HG02623 (cell line): Measurements from ENCODE around the gene NR4A1.
A peak's percentile ranks its signal among the peaks of the same experiment; 100 is the strongest.

ENCODE experiments used
- ATAC-seq: cut with Tn5 transposase; IDR thresholded peaks from one replicate; pipeline ENCODE4 v1.9.1; 2021; ENCODE audit warnings: moderate library complexity; ENCODE audit not compliant: unreplicated experiment

NR4A1 gene

GRCh38 chr12:52018433-52019112, 32.7 kb upstream of the NR4A1 start:
- ATAC-seq: no peak

DNA sequence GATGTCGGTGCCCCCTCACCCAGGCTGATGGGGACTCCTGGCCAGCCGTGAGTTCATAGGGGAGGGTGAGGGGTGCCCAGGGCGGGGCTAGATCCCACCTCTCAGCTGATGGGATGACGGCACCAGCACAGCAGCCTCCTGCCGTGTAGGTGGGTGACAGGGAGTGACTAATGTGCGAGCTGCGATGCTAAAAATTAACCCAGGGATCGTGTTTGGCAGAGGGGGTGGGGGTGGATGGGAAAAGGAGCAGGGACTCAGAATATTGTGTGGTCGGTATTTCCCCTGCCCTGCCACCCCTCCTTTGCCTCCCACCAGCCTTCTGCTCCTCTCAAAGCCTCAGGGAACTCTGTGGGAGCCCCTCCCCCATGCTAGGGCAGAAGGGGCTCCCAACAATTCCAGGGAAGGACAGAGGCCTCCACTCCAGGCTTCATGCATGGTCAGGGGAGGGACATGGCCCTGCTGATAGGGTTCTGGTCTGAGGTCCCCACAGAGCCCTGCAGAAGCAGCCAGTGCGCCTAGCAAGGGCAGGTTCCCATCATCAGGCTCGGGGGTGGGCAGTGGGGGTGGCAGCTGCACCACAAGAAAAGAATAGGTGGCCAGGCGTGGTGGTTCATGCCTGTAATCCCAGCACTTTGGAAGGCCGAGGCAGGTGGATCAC, 32.0 kb upstream of the NR4A1 start:
- no peak for ATAC-seq

DNA sequence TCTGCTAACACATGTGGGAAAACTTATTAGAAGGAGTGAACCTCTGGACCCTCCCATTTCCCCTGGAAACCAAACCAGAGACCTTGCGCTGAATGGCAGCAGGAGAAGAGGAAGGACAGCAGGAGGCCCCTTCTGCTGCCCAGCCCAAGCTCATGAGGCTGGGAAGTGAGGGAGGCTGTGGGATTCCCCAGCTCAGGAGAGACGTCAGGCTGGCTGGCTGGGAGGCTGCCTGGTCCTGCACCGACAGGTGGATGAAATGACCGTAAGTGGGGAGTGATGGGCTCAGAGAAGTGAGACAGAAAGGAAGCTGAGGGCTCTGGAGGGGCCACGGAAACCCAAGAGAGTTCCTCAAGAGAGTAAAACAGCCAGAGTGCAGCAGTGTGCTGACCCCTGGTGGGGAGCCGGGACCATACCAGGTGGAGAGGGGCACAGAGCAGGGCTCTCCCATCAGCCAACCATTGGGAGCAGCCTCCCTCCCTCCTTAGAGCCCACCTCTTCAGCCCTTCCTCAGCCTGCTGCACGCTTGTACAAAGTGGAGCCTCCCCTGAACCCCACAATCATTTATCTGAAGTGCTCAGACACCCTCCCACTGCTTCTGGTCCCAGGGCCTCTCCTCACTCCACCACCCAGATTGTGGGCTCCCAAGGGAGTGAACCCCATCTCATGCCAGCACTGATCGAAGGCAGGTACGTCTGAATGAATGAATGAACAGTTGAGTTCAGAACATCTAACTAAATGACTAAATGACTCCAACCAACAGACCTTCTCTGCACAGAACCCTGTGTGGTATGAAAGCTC, 30.5 kb upstream of the NR4A1 start:
- no peak for ATAC-seq

DNA sequence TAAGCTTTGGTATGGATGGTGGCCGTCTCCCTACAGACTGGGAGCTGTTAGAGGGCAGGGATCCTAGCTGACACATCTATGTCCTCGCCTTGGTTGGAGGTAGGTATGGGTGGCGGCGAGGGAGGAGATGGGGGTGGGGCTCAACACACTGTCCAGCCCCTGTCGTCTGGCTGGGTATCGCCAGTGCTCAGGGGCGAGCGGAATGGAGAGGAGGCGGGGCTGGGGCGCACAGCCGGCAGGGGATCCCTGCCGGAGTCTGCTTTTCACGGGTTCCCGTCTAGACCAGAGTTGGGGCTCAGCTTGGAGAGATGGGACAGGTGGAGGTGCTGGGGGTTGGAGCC, 28.4 kb upstream of the NR4A1 start:
- no peak for ATAC-seq

- ATAC-seq: peak; percentile 38
These were observed 27.9 kb upstream of the NR4A1 start for GRCh38 chr12:52023182-52023975.

DNA sequence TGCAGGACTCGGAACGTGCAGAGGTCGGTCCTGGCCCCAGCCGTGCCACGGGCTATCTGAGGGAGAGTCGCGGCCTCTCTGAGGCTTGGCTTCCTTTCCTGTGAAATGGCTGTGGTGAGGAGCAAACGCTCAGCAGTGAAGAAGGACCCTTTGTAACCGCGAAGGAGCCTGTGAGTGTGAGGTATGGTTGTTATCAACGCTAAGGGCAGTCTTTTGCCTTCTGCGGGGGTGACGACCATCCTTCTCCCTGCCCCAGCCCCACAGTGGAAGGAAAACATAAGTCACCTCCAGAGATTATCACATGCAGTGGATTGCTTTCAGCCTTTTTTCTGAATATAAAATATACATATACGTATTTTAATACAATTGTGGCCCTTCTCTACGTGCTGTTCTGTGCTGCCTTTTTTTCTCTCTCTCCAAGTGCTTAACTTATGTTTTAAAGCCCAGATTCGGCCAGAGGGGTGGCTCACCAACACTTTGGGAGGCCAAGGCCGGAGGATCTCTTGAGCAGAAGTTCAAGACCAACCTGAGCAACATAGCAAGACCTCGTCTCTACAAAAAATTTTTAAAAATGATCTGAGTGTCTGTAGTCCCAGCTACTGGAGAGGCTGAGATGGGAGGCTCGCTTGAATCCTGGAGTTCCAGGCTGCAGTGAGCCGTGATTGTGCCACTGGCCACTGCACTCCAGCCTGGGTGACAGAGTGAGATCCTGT, 27.1 kb upstream of the NR4A1 start:
- ATAC-seq: no peak

DNA sequence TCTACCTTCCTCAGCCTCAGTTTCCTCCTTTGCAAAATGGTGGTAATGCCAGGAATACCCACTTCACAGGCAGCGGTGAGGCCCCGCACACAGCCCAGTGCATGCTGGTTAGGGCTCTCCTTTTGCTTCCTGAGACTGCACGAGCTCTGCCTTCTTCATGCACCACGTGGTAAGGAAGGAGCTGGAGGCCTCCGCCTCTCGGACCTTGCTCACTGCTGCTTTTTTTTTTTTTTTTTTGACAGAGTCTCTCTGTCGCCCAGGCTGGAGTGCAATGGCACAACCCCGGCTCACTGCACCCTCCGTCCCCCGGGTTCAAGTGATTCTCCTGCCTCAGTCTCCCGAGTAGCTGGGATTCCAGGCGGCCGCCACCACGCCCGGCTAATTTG, 26.4 kb upstream of the NR4A1 start:
- no peak for ATAC-seq

DNA sequence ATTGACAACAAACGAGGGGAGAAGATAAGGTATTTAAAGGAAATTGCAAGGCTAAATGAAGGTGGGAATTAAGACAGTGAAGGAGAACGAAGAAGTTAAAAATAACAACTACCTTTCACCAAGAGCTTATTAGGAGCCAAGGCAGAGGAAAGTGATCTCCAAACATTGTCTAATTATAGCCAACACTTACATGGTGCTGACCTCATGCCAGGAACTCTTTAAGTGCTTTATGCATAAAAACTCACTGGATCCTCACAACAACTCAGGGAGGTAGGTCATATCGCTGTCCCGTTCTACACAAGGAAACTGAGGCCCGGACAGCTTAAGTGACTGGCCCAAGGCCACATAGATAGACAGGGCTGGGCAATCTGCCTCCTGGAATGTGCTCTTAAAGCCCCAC, 25.0 kb upstream of the NR4A1 start:
- no peak for ATAC-seq

GRCh38 chr12:52027085-52027843, 24.0 kb upstream of the NR4A1 start:
- ATAC-seq: no peak

DNA sequence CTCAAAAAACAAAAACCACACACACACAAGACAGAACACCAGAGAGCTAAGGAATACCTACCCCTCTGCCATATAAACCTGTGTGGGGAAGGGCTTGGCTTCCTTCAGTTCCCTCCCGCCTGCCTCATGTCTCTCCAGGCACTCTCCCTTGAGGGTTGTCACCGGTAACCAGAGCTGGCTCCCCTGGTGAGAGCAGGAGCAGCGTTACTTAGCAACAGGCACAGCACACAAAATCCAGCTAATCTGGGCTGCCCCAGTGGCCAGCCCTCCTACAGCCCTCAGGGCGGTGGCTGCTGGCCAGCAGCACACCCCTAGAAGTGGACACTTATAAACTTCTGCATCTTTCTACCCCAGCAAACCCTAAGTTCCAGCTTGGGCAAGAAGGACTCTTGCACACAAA, 21.6 kb upstream of the NR4A1 start:
- ATAC-seq: no peak

DNA sequence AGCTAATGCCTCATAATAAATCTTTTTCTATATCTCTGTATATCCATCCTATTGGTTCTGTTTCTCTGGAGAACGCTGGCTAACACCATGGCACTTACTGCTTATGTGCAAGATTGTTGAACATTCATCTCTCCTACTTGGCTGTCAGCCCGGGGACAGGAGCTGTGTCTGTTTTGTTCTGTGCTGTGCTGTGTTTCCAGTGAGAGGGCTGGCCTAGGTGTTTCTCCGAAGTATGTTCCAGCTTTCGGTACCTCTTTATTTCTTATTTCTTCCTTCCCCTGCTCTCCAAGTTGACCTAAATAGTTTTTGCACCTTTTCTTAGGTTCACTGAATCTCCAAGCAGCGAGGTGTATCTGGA, 18.8 kb upstream of the NR4A1 start:
- no peak for ATAC-seq

DNA sequence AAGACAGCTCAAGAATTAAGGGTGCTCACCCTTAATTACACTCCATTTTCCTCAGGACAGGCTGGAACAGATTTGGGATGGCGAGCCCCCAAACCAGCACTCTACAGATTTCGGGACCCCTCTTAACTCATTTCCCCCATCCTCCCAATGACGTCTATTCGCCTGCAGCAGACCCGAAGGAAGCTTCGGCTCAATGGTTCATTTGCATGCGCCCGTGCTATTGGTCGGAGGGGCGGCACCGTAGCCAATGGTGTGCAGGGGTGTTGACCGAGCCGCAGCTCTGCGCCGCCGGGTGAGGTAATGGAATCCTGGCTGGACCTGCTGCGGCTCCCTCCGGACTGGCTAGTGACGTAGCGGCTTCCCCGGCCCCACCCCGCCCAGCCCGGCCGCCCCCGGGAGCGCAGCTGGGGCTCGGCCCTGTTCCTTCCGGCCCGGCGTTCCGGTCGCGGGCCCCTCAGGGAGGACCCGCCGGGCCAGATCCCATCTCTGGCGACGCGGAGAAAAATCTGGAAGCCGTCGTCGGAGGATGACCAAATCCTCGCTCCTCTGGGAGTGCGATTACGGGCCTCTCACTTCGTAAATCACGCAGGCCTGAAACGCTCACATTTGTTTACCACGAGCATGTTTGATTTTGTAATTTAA, 18.3 kb upstream of the NR4A1 start:
- ATAC-seq: peak; percentile 94

GRCh38 chr12:52033446-52034140, 17.6 kb upstream of the NR4A1 start:
- ATAC-seq: no peak

DNA sequence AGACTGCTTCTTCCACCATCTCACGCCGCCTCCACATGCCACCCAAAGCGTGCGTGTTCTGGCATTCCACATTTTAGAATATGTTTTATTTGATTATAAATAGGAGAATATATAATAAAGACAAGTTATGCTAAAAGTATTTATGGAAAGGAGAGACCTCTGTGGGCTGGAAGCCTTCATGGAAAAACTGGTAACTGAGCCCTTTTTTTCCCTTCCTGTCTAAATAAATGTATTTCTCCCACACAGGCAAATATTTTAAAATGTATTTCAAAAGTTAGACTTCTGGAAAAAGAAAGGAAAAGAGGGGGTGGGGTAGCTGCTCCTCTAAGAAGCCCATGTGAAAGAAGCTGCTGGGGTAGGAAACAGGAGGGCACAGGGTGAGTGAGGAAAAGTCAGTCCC, 16.1 kb upstream of the NR4A1 start:
- no peak for ATAC-seq

- ATAC-seq: no peak
These were observed 15.3 kb upstream of the NR4A1 start for GRCh38 chr12:52035926-52036325.

- peak; percentile 34 for ATAC-seq
These were observed 14.6 kb upstream of the NR4A1 start for GRCh38 chr12:52036587-52037171.

DNA sequence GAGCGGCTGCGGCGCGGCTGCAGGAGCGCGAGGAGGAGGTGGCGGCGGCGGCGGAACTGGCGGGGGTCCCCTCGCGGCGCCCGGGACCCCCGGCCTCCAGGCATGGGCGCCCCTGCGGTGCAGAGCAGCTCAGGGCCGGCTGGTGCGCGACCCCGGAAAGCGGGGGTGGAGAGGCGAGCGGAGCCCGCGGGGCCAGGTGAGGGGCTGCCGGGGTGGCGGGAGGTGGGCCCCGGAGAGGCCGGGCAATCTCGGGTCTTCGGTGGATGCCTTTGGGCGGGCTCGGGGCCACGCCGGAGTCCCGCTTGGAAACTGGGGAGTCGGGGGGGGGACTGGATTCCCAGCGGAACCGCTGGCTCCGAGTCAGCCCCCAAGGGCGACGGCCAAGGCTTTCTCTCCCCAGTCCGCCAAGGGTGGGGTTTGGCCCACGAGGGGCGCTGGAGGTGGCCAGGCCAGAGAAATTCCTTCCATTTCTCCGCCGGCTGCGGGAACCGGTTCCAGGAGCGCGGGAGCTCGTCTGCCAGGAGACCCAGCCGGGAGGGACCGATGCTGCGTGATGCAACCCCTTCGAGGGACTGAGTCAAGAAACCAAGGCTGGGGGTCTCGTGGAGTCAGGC, 13.9 kb upstream of the NR4A1 start:
- no peak for ATAC-seq

DNA sequence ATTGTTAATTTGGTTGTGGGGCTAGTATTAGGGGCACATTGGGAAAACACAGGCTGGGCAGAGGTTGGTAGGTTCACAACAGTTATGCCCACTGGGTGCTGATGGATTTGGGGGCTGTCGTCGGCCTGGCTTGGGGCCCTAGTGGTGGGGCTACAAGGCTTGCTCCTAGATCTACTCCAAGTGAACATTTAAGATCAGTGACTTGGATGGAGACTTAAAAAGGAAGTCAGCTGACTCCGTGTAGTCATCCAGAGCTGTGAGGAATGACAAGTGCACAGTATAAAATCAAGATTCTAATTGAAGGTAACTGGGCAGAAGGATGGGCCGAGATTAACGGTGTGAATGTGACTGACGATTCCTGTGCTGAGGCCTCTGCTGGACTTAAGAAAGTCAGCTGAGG, 12.8 kb upstream of the NR4A1 start:
- ATAC-seq: no peak
